ENCODE results near the gene SEPSECS. TPM values are rescaled to one million over a fixed set of nuclear protein-coding genes. Genes with fewer than 3 reads are reported as not detected.

SEPSECS gene
- total RNA-seq, 1 donor from 2014 or later = 11.7 TPM

DNA sequence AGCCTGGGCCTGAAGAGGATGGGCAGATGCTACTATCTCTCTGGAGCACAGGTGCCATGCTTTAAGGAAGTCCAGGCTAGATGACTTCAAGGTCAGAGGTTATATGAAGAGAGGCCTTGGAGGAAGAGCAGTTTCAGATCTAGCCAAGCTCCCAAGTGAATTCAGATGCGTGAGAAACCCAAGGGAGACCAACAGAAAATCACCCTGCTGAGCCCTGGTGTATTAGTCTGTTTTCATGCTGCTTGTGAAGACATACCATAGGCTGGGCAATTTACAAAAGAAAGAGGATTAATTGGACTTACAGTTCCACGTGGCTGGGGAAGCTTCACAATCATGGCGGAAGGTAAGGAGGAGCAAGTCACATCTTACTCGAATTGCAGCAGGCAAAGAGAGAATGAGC is 81.7 kb downstream of the SEPSECS start:
- DNase-seq = no peak
- TF ChIP-seq, protein P1, sequence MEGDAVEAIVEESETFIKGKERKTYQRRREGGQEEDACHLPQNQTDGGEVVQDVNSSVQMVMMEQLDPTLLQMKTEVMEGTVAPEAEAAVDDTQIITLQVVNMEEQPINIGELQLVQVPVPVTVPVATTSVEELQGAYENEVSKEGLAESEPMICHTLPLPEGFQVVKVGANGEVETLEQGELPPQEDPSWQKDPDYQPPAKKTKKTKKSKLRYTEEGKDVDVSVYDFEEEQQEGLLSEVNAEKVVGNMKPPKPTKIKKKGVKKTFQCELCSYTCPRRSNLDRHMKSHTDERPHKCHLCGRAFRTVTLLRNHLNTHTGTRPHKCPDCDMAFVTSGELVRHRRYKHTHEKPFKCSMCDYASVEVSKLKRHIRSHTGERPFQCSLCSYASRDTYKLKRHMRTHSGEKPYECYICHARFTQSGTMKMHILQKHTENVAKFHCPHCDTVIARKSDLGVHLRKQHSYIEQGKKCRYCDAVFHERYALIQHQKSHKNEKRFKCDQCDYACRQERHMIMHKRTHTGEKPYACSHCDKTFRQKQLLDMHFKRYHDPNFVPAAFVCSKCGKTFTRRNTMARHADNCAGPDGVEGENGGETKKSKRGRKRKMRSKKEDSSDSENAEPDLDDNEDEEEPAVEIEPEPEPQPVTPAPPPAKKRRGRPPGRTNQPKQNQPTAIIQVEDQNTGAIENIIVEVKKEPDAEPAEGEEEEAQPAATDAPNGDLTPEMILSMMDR (IDR thresholded peaks at IDR 0.05; ENCODE audit: partially characterized antibody, unreplicated experiment) = no peak
- Mint-ChIP-seq H3K36me3 (ENCODE audit: unreplicated experiment) (peaks cover 5% of the 10 kb centered on the region), H3K27me3 (ENCODE audit: unreplicated experiment) (peaks cover 2% of the 10 kb centered on the region), H3K9me3 (ENCODE audit: unreplicated experiment) (peaks cover 4% of the 10 kb centered on the region), H3K4me3 (ENCODE audit: unreplicated experiment) (no peak overlapping the region), H3K27ac (ENCODE audit: unreplicated experiment) (no peak overlapping the region), H3K4me1 (ENCODE audit: low read depth, unreplicated experiment) (peaks cover 1% of the 10 kb centered on the region)

GRCh38 chr4:25076625-25077398 is 83.4 kb downstream of the SEPSECS start:
- H3K4me3 Mint-ChIP-seq (ENCODE audit: unreplicated experiment) = no peak overlapping the region
- H3K36me3 Mint-ChIP-seq (ENCODE audit: unreplicated experiment) = peaks cover 5% of the 10 kb centered on the region
- H3K27me3 Mint-ChIP-seq (ENCODE audit: unreplicated experiment) = peaks cover 2% of the 10 kb centered on the region
- H3K9me3 Mint-ChIP-seq (ENCODE audit: unreplicated experiment) = peaks cover 4% of the 10 kb centered on the region
- H3K4me1 Mint-ChIP-seq (ENCODE audit: low read depth, unreplicated experiment) = peaks cover 1% of the 10 kb centered on the region
- no peak for DNase-seq
- H3K27ac Mint-ChIP-seq (ENCODE audit: unreplicated experiment) = no peak overlapping the region
- TF ChIP-seq, protein P1 (IDR thresholded peaks at IDR 0.05; ENCODE audit: partially characterized antibody, unreplicated experiment) = no peak

DNA sequence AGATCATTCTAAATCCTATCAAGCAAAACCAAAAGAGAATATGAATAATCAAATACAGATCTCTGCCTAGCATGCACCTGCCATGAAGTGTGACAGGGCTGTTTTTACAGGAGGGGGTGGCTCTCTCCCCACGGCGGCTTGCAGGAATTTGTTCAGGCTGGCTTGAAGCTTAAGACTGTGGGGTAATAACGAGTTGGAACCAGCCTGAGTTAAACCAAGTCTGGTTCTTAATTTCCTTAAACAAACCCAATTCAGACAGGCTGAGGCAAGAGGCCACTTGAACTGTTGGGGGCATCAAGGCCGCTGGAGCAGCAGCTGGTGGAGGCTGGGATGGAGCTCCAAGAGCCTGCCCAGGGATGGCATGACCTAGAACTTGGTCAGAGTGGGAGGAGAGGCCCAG is 84.4 kb downstream of the SEPSECS start:
- Mint-ChIP-seq H3K4me3 (ENCODE audit: unreplicated experiment) (no peak overlapping the region), H3K36me3 (ENCODE audit: unreplicated experiment) (peaks cover 5% of the 10 kb centered on the region), H3K27ac (ENCODE audit: unreplicated experiment) (no peak overlapping the region), H3K4me1 (ENCODE audit: low read depth, unreplicated experiment) (peaks cover 1% of the 10 kb centered on the region), H3K27me3 (ENCODE audit: unreplicated experiment) (peaks cover 2% of the 10 kb centered on the region), H3K9me3 (ENCODE audit: unreplicated experiment) (peaks cover 4% of the 10 kb centered on the region)
- no peak for DNase-seq
- TF ChIP-seq, protein P1 (IDR thresholded peaks at IDR 0.05; ENCODE audit: partially characterized antibody, unreplicated experiment) = no peak

GRCh38 chr4:25075129-25075528 is 85.1 kb downstream of the SEPSECS start:
- no peak for DNase-seq
- H3K36me3 Mint-ChIP-seq (ENCODE audit: unreplicated experiment) = peaks cover 5% of the 10 kb centered on the region
- peaks cover 4% of the 10 kb centered on the region for H3K9me3 Mint-ChIP-seq (ENCODE audit: unreplicated experiment)
- peaks cover 2% of the 10 kb centered on the region for H3K27me3 Mint-ChIP-seq (ENCODE audit: unreplicated experiment)
- H3K4me3 Mint-ChIP-seq (ENCODE audit: unreplicated experiment) = no peak overlapping the region
- no peak overlapping the region for H3K27ac Mint-ChIP-seq (ENCODE audit: unreplicated experiment)
- TF ChIP-seq, protein P1 (IDR thresholded peaks at IDR 0.05; ENCODE audit: partially characterized antibody, unreplicated experiment) = no peak
- H3K4me1 Mint-ChIP-seq (ENCODE audit: low read depth, unreplicated experiment) = peaks cover 1% of the 10 kb centered on the region

- Mint-ChIP-seq H3K4me3 (ENCODE audit: unreplicated experiment) (no peak overlapping the region), H3K27me3 (ENCODE audit: unreplicated experiment) (no peaks in the 10 kb centered on the region), H3K27ac (ENCODE audit: unreplicated experiment) (peak overlapping the region; percentile 38), H3K4me1 (ENCODE audit: low read depth, unreplicated experiment) (no peaks in the 10 kb centered on the region), H3K9me3 (ENCODE audit: unreplicated experiment) (no peaks in the 10 kb centered on the region), H3K36me3 (ENCODE audit: unreplicated experiment) (no peaks in the 10 kb centered on the region)
- TF ChIP-seq, protein P1 (IDR thresholded peaks at IDR 0.05; ENCODE audit: partially characterized antibody, unreplicated experiment) = no peak
- no peak for DNase-seq
These were observed 89.7 kb downstream of the SEPSECS start for GRCh38 chr4:25070545-25070944.

Measured in glutamatergic neuron (in vitro differentiated cells).